ENCODE results near the gene KCNK18.

GRCh38 chr10:117250411-117250810 is 53.1 kb downstream of the KCNK18 start:
- TF ChIP-seq REST (IDR thresholded peaks at IDR 0.05; ENCODE audit: insufficient read depth in 1 of 2, low read depth in 2 of 2, low read length in 1 of 2) (no peak), CTCF (IDR thresholded peaks at IDR 0.05) (no peak)

Measured in Panc1 (cell line).